ENCODE results near the gene CYP4F2. TPM values are rescaled to one million over a fixed set of nuclear protein-coding genes. Genes with fewer than 3 reads are reported as not detected.

The CYP4F2 gene
- total and polyA plus RNA-seq, 10 of the 15 experiments (the other 5 are each of a cell fraction or from before 2014, with no cell fraction given), result 0.08 to 3.5 (median 0.63) TPM

DNA sequence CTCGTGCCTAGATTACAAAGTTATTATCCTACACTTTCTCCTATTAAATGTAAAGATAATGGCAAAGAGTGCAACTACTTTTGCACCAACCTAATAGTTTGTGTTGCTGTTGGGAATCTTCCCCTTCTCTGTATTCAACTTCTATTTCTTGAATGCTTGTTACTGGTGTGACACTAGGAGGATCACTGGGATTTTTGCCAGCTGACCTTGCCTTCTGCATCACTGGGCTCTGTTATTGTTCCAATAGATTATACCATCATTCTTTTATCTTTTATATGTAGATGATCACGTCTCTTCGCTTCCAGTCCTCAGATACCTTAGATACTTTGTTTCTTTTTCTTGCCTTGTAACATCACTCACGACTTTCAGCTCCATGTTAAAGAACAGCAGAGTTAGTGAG, 47.4 kb upstream of the CYP4F2 start (continued):
- TF ChIP-seq, protein P1, sequence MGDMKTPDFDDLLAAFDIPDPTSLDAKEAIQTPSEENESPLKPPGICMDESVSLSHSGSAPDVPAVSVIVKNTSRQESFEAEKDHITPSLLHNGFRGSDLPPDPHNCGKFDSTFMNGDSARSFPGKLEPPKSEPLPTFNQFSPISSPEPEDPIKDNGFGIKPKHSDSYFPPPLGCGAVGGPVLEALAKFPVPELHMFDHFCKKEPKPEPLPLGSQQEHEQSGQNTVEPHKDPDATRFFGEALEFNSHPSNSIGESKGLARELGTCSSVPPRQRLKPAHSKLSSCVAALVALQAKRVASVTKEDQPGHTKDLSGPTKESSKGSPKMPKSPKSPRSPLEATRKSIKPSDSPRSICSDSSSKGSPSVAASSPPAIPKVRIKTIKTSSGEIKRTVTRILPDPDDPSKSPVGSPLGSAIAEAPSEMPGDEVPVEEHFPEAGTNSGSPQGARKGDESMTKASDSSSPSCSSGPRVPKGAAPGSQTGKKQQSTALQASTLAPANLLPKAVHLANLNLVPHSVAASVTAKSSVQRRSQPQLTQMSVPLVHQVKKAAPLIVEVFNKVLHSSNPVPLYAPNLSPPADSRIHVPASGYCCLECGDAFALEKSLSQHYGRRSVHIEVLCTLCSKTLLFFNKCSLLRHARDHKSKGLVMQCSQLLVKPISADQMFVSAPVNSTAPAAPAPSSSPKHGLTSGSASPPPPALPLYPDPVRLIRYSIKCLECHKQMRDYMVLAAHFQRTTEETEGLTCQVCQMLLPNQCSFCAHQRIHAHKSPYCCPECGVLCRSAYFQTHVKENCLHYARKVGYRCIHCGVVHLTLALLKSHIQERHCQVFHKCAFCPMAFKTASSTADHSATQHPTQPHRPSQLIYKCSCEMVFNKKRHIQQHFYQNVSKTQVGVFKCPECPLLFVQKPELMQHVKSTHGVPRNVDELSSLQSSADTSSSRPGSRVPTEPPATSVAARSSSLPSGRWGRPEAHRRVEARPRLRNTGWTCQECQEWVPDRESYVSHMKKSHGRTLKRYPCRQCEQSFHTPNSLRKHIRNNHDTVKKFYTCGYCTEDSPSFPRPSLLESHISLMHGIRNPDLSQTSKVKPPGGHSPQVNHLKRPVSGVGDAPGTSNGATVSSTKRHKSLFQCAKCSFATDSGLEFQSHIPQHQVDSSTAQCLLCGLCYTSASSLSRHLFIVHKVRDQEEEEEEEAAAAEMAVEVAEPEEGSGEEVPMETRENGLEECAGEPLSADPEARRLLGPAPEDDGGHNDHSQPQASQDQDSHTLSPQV (IDR thresholded peaks at IDR 0.05), result no peak
- TF ChIP-seq EGR1 (IDR thresholded peaks at IDR 0.05; ENCODE audit: borderline replicate concordance in 1 of 2, low read depth in 2 of 2, low read length in 2 of 2) (no peak), DPF2 (IDR thresholded peaks at IDR 0.05) (no peak)

DNA sequence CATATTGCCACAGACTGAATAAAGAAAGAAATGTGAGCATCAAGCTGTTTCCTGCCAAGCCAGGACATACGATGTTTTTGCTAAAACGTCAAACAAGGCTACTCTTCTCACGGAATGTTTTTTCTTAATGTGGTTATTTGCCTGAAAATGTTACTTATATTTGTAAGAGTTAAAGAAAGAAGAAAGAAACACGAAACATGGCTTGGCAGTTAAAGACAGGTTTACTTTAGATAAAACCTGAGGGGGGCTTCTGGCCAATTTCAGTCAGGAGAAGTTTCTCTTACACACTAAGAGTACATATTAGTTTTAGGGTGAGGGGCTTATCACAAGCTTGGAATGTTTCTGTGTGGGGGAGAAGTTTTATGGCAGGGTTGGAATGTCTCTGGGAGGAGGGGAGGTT, 46.5 kb upstream of the CYP4F2 start:
- Histone ChIP-seq H3K79me2 (ENCODE audit: control insufficient read depth, insufficient read depth, low read length) (no peaks in the 10 kb centered on the region), H3K27ac (ENCODE audit: control insufficient read depth, insufficient read depth) (no peak overlapping the region), H4K20me1 (ENCODE audit: control insufficient read depth, insufficient read depth) (no peaks in the 10 kb centered on the region), H3K36me3 (ENCODE audit: control insufficient read depth in 2 of 2, insufficient read depth in 2 of 2, low read length in 1 of 2) (no peaks in the 10 kb centered on the region), H3K4me1 (ENCODE audit: control insufficient read depth, insufficient read depth, low read length) (no peaks in the 10 kb centered on the region), H3K27me3 (replicated peaks in 1 of 2; ENCODE audit: control insufficient read depth in 2 of 2, insufficient read depth in 2 of 2, low read length in 1 of 2) (no peaks in the 10 kb centered on the region), H3K4me3 (no peak overlapping the region), H3K9me3 (replicated peaks; ENCODE audit: control insufficient read depth, insufficient read depth, low read length) (no peaks in the 10 kb centered on the region; the same call in 2 of the 3 replicates), H2AFZ (ENCODE audit: control insufficient read depth, low read depth, low read length) (no peak overlapping the region), H3K4me2 (ENCODE audit: control insufficient read depth, insufficient read depth) (no peak overlapping the region), H3K9ac (ENCODE audit: control insufficient read depth, insufficient read depth, low read length) (no peak overlapping the region)
- RAD21 ChIA-PET (ENCODE audit: unreplicated experiment), result no interaction called here
- in situ Hi-C loops (cut with MboI) (no loop called here), intact Hi-C loops (cut with micrococcal nuclease; ENCODE audit: unreplicated experiment) (no loop called here)
- POLR2A ChIA-PET, result no interaction called here
- DNase-seq (ENCODE audit: low read depth, low spot score), result no peak
- WGBS (ENCODE audit: insufficient coverage, insufficient replicate concordance, low lambda C conversion rate, missing lambda C conversion rate), result 0% methylated on average over 4 of the region's 4 CpGs
- FAIRE-seq, result no peak
- TF ChIP-seq, protein P2, sequence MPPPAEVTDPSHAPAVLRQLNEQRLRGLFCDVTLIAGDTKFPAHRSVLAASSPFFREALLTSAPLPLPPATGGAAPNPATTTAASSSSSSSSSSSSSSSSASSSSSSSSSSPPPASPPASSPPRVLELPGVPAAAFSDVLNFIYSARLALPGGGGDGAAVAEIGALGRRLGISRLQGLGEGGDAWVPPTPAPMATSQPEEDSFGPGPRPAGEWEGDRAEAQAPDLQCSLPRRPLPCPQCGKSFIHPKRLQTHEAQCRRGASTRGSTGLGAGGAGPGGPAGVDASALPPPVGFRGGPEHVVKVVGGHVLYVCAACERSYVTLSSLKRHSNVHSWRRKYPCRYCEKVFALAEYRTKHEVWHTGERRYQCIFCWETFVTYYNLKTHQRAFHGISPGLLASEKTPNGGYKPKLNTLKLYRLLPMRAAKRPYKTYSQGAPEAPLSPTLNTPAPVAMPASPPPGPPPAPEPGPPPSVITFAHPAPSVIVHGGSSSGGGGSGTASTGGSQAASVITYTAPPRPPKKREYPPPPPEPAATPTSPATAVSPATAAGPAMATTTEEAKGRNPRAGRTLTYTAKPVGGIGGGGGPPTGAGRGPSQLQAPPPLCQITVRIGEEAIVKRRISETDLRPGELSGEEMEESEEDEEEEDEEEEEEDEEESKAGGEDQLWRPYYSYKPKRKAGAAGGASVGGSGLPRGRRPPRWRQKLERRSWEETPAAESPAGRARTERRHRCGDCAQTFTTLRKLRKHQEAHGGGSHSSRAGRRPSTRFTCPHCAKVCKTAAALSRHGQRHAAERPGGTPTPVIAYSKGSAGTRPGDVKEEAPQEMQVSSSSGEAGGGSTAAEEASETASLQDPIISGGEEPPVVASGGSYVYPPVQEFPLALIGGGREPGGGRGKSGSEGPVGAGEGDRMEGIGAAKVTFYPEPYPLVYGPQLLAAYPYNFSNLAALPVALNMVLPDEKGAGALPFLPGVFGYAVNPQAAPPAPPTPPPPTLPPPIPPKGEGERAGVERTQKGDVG (CRISPR knock-in tag; IDR thresholded peaks at IDR 0.05), result no peak
- TF ChIP-seq DPF2 (IDR thresholded peaks at IDR 0.05), result no peak
- no peak for TF ChIP-seq SREBF2 (IDR thresholded peaks at IDR 0.05; ENCODE audit: low read length)
- TF ChIP-seq SRF (IDR thresholded peaks at IDR 0.05; ENCODE audit: low read depth in 2 of 2, low read length in 2 of 2), result no peak
- no peak for TF ChIP-seq HDAC2 (IDR thresholded peaks at IDR 0.05)
- no peak for ATAC-seq
- CTCF ChIA-PET, result no interaction called here
- no TSS peak for BruUV-seq (replicated peaks)
- SMC1A ChIA-PET (ENCODE audit: uncharacterized antibody, unreplicated experiment), result no interaction called here

Measured in GM12878 (cell line).